GM19324 (cell line): ENCODE results near the gene PPP1R13L.
A peak's percentile ranks its signal among the peaks of the same experiment; 100 is the strongest.

Experiments
- ATAC-seq: cut with Tn5 transposase; IDR thresholded peaks from one replicate; pipeline ENCODE4 v1.9.1; 2021; ENCODE audit warnings: mild to moderate bottlenecking, moderate library complexity; ENCODE audit not compliant: unreplicated experiment, low FRiP score

PPP1R13L gene

GRCh38 chr19:45370410-45371204 lies 34.3 kb downstream of the PPP1R13L start, which contains the start of gene ERCC2:
Gene ERCC2, minus strand, starts transcription at chr19:45370573. Its CDS starts 33 bp downstream, at chr19:45370540.
- ATAC-seq: peak; percentile 98

- ATAC-seq: no peak
These were observed 36.0 kb downstream of the PPP1R13L start for GRCh38 chr19:45368737-45369340.

- no peak for ATAC-seq
These were observed 36.7 kb downstream of the PPP1R13L start for GRCh38 chr19:45368127-45368526.

GRCh38 chr19:45364696-45365095 lies 40.2 kb downstream of the PPP1R13L start:
- ATAC-seq: no peak

GRCh38 chr19:45363861-45364459 lies 40.9 kb downstream of the PPP1R13L start:
- ATAC-seq: no peak

GRCh38 chr19:45362291-45362690 lies 42.6 kb downstream of the PPP1R13L start:
- no peak for ATAC-seq

GRCh38 chr19:45361608-45362007 lies 43.3 kb downstream of the PPP1R13L start:
- no peak for ATAC-seq

- ATAC-seq: no peak
These were observed 46.6 kb downstream of the PPP1R13L start for GRCh38 chr19:45358213-45358792.

- ATAC-seq: no peak
These were observed 47.5 kb downstream of the PPP1R13L start for GRCh38 chr19:45357445-45357783.

GRCh38 chr19:45356760-45357444 lies 48.0 kb downstream of the PPP1R13L start:
- ATAC-seq: no peak

- no peak for ATAC-seq
These were observed 49.0 kb downstream of the PPP1R13L start for GRCh38 chr19:45355910-45356309.

GRCh38 chr19:45355402-45355801 lies 49.5 kb downstream of the PPP1R13L start:
- ATAC-seq: no peak

- ATAC-seq: no peak
These were observed 50.5 kb downstream of the PPP1R13L start for GRCh38 chr19:45354241-45354842.

GRCh38 chr19:45352914-45353796 lies 51.7 kb downstream of the PPP1R13L start:
- no peak for ATAC-seq

GRCh38 chr19:45352471-45352870 lies 52.4 kb downstream of the PPP1R13L start:
- ATAC-seq: no peak

GRCh38 chr19:45352062-45352461 lies 52.8 kb downstream of the PPP1R13L start:
- no peak for ATAC-seq

GRCh38 chr19:45351401-45351952 lies 53.4 kb downstream of the PPP1R13L start:
- no peak for ATAC-seq

GRCh38 chr19:45350477-45351058 lies 54.3 kb downstream of the PPP1R13L start:
- no peak for ATAC-seq
